Neuronal stem cell (in vitro differentiated cells): ENCODE results near the gene ESYT2.

Experiments
- DNase-seq: peaks from one replicate; pipeline ENCODE4 v3.0.0-alpha.2; 2013; ENCODE audit warnings: low spot score
- H2AFZ ChIP-seq: one replicate; pipeline ENCODE4 v1.6.1; 2013; ENCODE audit warnings: mild to moderate bottlenecking, low read length, inconsistent platforms
- H2AK5ac ChIP-seq: 2 replicates; pipeline ENCODE4 v1.6.1; 2013; ENCODE audit warnings: low read depth, mild to moderate bottlenecking, inconsistent platforms, low read length, moderate library complexity, mixed read lengths
- H2BK120ac ChIP-seq: 2 replicates; pipeline ENCODE4 v1.6.1; 2013; ENCODE audit warnings: low read depth, mild to moderate bottlenecking, inconsistent platforms, low read length, moderate library complexity, mixed read lengths
- H2BK12ac ChIP-seq: one replicate; pipeline ENCODE4 v1.6.1; 2013; ENCODE audit warnings: low read length, inconsistent platforms
- H2BK15ac ChIP-seq: 2 replicates; pipeline ENCODE4 v1.6.1; 2013; ENCODE audit warnings: mild to moderate bottlenecking, low read length, inconsistent platforms, mixed read lengths
- H2BK5ac ChIP-seq: one replicate; pipeline ENCODE4 v1.6.1; 2013; ENCODE audit warnings: inconsistent platforms, mild to moderate bottlenecking, low read length, moderate library complexity
- H3K14ac ChIP-seq: one replicate; pipeline ENCODE4 v1.6.1; 2013; ENCODE audit warnings: low read length, inconsistent platforms
- H3K18ac ChIP-seq: 2 replicates; pipeline ENCODE4 v1.6.1; 2013; ENCODE audit warnings: low read length, inconsistent platforms
- H3K23ac ChIP-seq: 2 replicates; pipeline ENCODE4 v1.6.1; 2013; ENCODE audit warnings: low read depth, mild to moderate bottlenecking, mixed read lengths, low read length, inconsistent platforms; ENCODE audit not compliant: poor library complexity
- H3K27ac ChIP-seq: replicated peaks from 3 replicates; pipeline ENCODE4 v1.5.1; 2013; ENCODE audit warnings: low read length, inconsistent platforms
- H3K27me3 ChIP-seq, 3 experiments: 2 replicates each; pipeline ENCODE4 v1.6.1; 2013; ENCODE audit warnings: low read length in 3 of 3, mild to moderate bottlenecking in 2 of 3, inconsistent platforms in 1 of 3, low read depth in 1 of 3, mixed read lengths in 1 of 3, moderate library complexity in 1 of 3; ENCODE audit not compliant: control insufficient read depth in 3 of 3, insufficient read depth in 3 of 3
- H3K36me3 ChIP-seq, 2 donors: replicated peaks in 1 of 2; 2 replicates each; pipeline ENCODE4 v1.6.1; 2013; ENCODE audit warnings: low read length in 2 of 2; ENCODE audit not compliant: control insufficient read depth in 2 of 2, insufficient read depth in 2 of 2
- H3K4ac ChIP-seq: 2 replicates; pipeline ENCODE4 v1.6.1; 2013; ENCODE audit warnings: inconsistent platforms, mild to moderate bottlenecking, low read length, moderate library complexity
- H3K4me1 ChIP-seq, 2 donors: 1 replicate in 1 of 2; 2 replicates in 1 of 2; pipeline ENCODE4 v1.6.1; 2013; ENCODE audit warnings: low read length in 2 of 2, low read depth in 1 of 2; ENCODE audit not compliant: control insufficient read depth in 2 of 2, insufficient read depth in 1 of 2
- H3K4me2 ChIP-seq: one replicate; pipeline ENCODE4 v1.6.1; 2013; ENCODE audit warnings: mild to moderate bottlenecking, low read length, inconsistent platforms; ENCODE audit not compliant: insufficient read depth, poor library complexity, severe bottlenecking
- H3K4me3 ChIP-seq, 2 donors: 2 replicates each; pipeline ENCODE4 v1.5.1; 2013; ENCODE audit warnings: low read length in 2 of 2, mild to moderate bottlenecking in 2 of 2, inconsistent platforms in 1 of 2, moderate library complexity in 1 of 2
- H3K79me1 ChIP-seq: one replicate; pipeline ENCODE4 v1.6.1; 2013; ENCODE audit warnings: low read depth, mild to moderate bottlenecking, inconsistent platforms, low read length, moderate library complexity
- H3K9ac ChIP-seq: one replicate; pipeline ENCODE4 v1.6.1; 2013; ENCODE audit warnings: mild to moderate bottlenecking, low read depth, low read length, inconsistent platforms; ENCODE audit not compliant: poor library complexity
- H3K9me3 ChIP-seq, 2 donors: replicated peaks in 1 of 2; 2 replicates each; pipeline versions ENCODE3 to v1.6.1; 2013; ENCODE audit warnings: low read length in 2 of 2, mild to moderate bottlenecking in 2 of 2, inconsistent platforms in 1 of 2, low read depth in 1 of 2, mixed read lengths in 1 of 2, moderate library complexity in 1 of 2; ENCODE audit not compliant: control insufficient read depth in 2 of 2, insufficient read depth in 1 of 2
- H4K8ac ChIP-seq: one replicate; pipeline ENCODE4 v1.6.1; 2013; ENCODE audit warnings: low read depth, mild to moderate bottlenecking, inconsistent platforms, low read length, moderate library complexity
- H4K91ac ChIP-seq: one replicate; pipeline ENCODE4 v1.6.1; 2013; ENCODE audit warnings: low read length, low read depth, mild to moderate bottlenecking, inconsistent platforms; ENCODE audit not compliant: poor library complexity
- WGBS, 2 donors: extraction: QIAGEN DNeasy Blood & Tissue Kit; methylation state at CpG; one replicate each; pipeline ENCODE4 v1.1.7; 2013; ENCODE audit warnings: missing lambda C conversion rate in 2 of 2, mixed read lengths in 1 of 2; ENCODE audit not compliant: insufficient read length in 2 of 2, insufficient replicate concordance in 1 of 2; ENCODE audit errors: extremely low coverage in 2 of 2; 5-methylcytosine and 5-hydroxymethylcytosine counted together

Gene ESYT2

DNA sequence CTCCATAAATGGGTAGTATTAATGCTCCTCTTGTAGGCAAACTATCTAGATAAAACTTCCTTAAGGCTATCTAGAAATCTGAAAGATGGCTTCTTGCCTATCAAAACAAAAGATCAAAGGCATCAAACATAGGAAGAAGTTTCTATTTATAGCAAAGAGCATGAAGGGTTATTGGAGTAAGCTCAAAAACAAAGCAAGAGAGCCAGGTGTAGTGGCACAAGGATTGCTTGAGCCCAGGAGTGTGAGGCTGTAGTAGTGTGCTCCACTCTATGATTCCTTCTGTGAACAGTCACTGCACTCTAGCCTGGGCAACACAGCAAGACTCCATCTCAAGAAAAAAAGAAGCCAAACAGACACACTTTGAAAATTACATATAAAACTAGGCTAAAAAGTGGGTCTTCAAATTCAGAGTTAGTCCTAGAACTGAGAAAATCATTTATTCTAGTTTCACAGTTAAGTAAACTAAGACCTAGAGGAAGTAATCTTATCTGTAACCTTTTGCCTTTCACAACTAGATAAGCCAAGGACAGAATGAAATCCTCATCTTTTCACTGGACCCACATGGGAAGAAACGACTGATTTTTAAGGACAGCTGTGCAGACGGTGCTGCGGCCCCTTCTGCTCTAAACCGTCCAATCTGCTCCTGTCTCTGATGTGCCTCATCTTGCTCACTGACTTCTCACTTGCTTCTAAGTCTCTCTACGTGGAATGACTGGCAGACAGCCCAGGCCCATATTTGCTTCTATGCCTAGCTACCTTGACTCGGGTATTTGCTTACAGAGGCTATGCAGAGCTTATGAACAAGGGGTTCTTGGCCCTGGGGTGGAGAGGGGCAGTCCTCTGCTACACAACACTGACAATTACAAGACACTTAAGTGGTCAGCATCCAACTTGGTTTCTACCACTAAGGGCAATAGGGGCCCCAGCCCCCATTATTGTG, 50.0 kb downstream of the ESYT2 start:
- no peaks in the 10 kb centered on the region for H3K4me1 ChIP-seq
- WGBS, 2 donors: no CpG with 5 or more reads among the region's 6 CpGs
- no peak overlapping the region for H4K91ac ChIP-seq
- H4K8ac ChIP-seq: no peak overlapping the region
- peak overlapping the region; percentile 23 for H3K14ac ChIP-seq
- no peak overlapping the region for H3K4ac ChIP-seq
- H3K23ac ChIP-seq: peak overlapping the region; percentile 34
- no peaks in the 10 kb centered on the region for H3K27me3 ChIP-seq
- H2AFZ ChIP-seq: no peak overlapping the region
- no peak overlapping the region for H2AK5ac ChIP-seq
- no peak overlapping the region for H3K27ac ChIP-seq
- DNase-seq: no peak
- no peak overlapping the region for H2BK15ac ChIP-seq
- H3K36me3 ChIP-seq: peaks cover 23 to 40% of the 10 kb centered on the region in 2 donors
- no peak overlapping the region for H3K18ac ChIP-seq
- peaks cover 0 to 15% of the 10 kb centered on the region in 2 donors for H3K9me3 ChIP-seq
- H3K4me3 ChIP-seq: no peak overlapping the region
- H2BK5ac ChIP-seq: no peak overlapping the region
- no peak overlapping the region for H2BK12ac ChIP-seq
- H3K4me2 ChIP-seq: no peak overlapping the region
- no peaks in the 10 kb centered on the region for H3K79me1 ChIP-seq
- no peak overlapping the region for H3K9ac ChIP-seq
- H2BK120ac ChIP-seq: no peak overlapping the region

DNA sequence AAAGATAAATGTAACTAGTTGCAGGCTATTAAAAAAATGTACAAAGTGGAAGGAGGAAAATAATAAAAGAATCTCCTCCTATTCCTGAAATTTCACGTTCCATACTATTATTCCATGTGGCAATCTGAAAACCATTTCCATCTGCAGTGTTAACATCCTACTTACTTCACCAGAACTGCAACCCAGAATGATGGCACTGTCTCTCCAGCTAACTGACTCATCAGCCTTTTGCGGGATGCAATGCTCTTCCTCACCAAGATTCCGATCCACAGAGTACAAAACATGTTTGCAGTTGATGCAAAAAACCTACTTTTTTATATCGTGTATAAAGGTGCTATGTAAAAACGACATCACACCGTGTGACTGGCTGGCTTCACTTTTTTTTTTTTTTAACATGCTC, 50.8 kb downstream of the ESYT2 start:
- no peaks in the 10 kb centered on the region for H3K4me1 ChIP-seq
- no peaks in the 10 kb centered on the region for H3K27me3 ChIP-seq
- no peak overlapping the region for H3K23ac ChIP-seq
- no peak overlapping the region for H4K8ac ChIP-seq
- H2AK5ac ChIP-seq: no peak overlapping the region
- no peak overlapping the region for H3K14ac ChIP-seq
- no peak overlapping the region for H3K18ac ChIP-seq
- H3K79me1 ChIP-seq: no peaks in the 10 kb centered on the region
- no peak overlapping the region for H3K4ac ChIP-seq
- H3K4me3 ChIP-seq: no peak overlapping the region
- no CpG with 5 or more reads among the region's 6 CpGs for WGBS, 2 donors
- no peak overlapping the region for H2BK12ac ChIP-seq
- no peak overlapping the region for H2BK120ac ChIP-seq
- H3K27ac ChIP-seq: no peak overlapping the region
- no peak overlapping the region for H3K9ac ChIP-seq
- no peak overlapping the region for H2BK5ac ChIP-seq
- no peak overlapping the region for H4K91ac ChIP-seq
- DNase-seq: no peak
- peaks cover 0 to 15% of the 10 kb centered on the region in 2 donors for H3K9me3 ChIP-seq
- H2BK15ac ChIP-seq: no peak overlapping the region
- peaks cover 23 to 32% of the 10 kb centered on the region in 2 donors for H3K36me3 ChIP-seq
- H3K4me2 ChIP-seq: no peak overlapping the region
- no peak overlapping the region for H2AFZ ChIP-seq

DNA sequence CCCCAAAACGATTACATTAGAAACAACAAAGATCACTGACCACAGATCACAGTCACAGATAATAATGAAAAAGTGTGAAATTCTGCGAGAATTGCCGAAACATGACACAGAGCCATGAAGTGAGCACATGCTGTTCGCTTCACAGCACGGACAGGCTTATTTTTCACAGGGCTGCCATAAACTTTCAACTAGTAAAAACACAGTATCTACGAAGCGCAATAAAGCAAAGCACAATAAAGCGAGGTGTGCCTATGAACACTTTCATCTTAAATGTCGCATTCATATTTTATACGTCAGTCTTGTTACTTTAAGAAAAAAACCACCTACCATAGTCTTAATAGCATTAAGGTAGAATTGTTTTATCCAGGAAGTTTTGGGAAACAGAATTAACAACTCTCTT, 51.5 kb downstream of the ESYT2 start:
- Histone ChIP-seq H2AFZ (no peak overlapping the region), H3K27me3 (no peaks in the 10 kb centered on the region), H3K27ac (no peak overlapping the region), H3K4me3 (no peak overlapping the region), H3K14ac (no peak overlapping the region), H2AK5ac (no peak overlapping the region), H3K23ac (no peak overlapping the region), H2BK5ac (no peak overlapping the region), H3K18ac (no peak overlapping the region), H3K9ac (no peak overlapping the region), H2BK12ac (no peak overlapping the region), H2BK15ac (no peak overlapping the region), H2BK120ac (no peak overlapping the region), H4K91ac (no peak overlapping the region), H3K79me1 (no peaks in the 10 kb centered on the region), H3K4me1 (no peaks in the 10 kb centered on the region), H4K8ac (no peak overlapping the region), H3K4me2 (no peak overlapping the region), H3K36me3 (peaks cover 25 to 30% of the 10 kb centered on the region in 2 donors), H3K9me3 (peaks cover 0 to 15% of the 10 kb centered on the region in 2 donors), H3K4ac (no peak overlapping the region)
- WGBS, 2 donors: no CpG with 5 or more reads among the region's 10 CpGs
- DNase-seq: no peak

DNA sequence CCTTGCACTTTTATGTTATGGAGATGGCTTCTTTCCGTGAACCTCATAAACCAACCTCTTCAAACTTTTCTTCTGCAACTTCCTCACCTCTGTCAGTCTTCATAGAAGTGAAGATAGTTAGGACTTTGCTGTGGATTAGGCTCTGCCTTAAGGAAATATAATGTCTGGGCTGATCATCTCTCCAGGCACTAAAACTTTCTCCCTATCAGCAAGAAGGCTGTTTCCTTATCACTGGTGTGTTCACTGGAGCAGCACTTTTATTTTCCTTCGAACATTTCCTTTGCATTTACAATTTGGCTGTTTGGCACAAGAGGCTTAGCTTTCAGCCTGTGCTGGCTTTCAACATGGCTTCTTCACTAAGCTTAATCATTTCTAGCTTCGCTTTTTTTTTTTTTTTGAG, 52.8 kb downstream of the ESYT2 start:
- no peaks in the 10 kb centered on the region for H3K79me1 ChIP-seq
- H2BK15ac ChIP-seq: no peak overlapping the region
- H2BK5ac ChIP-seq: no peak overlapping the region
- H3K4me1 ChIP-seq: no peaks in the 10 kb centered on the region
- H3K4me3 ChIP-seq: no peak overlapping the region
- H2BK120ac ChIP-seq: no peak overlapping the region
- peaks cover 0 to 5% of the 10 kb centered on the region in 2 donors for H3K9me3 ChIP-seq
- no peak overlapping the region for H2AFZ ChIP-seq
- no peak overlapping the region for H3K4me2 ChIP-seq
- H3K9ac ChIP-seq: no peak overlapping the region
- WGBS, 2 donors: no CpG with 5 or more reads among the region's 3 CpGs
- H2BK12ac ChIP-seq: no peak overlapping the region
- H2AK5ac ChIP-seq: no peak overlapping the region
- peaks cover 13 to 17% of the 10 kb centered on the region in 2 donors for H3K36me3 ChIP-seq
- no peak overlapping the region for H3K4ac ChIP-seq
- H4K8ac ChIP-seq: no peak overlapping the region
- H3K27ac ChIP-seq: no peak overlapping the region
- no peak overlapping the region for H4K91ac ChIP-seq
- no peak overlapping the region for H3K14ac ChIP-seq
- no peak overlapping the region for H3K23ac ChIP-seq
- no peak for DNase-seq
- H3K27me3 ChIP-seq: no peaks in the 10 kb centered on the region
- H3K18ac ChIP-seq: no peak overlapping the region
